ENCODE results near the gene POFUT2. TPM values are rescaled to one million over a fixed set of nuclear protein-coding genes. Genes with fewer than 3 reads are reported as not detected.

POFUT2 gene
- polyA plus RNA-seq, 5 donors, result 27.7 to 42.9 (median 38.5) TPM

DNA sequence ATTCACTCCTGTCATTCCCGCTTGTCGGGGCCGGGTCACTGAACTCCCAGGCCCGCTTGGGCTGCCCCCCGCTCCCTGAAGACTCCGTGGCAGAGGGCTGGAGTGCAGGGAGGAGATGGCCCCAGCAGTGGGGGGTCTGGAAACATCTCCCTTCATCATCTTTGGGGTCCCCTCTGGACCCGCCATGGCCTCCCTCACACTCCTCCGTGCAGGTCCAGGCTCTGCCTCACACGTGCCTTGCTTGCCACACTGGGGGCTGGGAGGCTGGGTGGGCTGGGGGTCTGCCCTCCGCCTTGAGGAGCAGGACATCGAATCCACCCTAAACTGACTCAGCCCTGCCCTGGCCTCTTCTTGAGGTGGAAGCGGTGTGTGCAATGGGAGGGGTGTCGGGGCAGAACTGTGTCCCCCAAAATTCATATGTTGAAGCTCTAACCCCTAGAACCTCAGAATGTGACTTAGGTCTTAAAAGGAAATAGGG lies 35.2 kb downstream of the POFUT2 start:
- no peak for DNase-seq

DNA sequence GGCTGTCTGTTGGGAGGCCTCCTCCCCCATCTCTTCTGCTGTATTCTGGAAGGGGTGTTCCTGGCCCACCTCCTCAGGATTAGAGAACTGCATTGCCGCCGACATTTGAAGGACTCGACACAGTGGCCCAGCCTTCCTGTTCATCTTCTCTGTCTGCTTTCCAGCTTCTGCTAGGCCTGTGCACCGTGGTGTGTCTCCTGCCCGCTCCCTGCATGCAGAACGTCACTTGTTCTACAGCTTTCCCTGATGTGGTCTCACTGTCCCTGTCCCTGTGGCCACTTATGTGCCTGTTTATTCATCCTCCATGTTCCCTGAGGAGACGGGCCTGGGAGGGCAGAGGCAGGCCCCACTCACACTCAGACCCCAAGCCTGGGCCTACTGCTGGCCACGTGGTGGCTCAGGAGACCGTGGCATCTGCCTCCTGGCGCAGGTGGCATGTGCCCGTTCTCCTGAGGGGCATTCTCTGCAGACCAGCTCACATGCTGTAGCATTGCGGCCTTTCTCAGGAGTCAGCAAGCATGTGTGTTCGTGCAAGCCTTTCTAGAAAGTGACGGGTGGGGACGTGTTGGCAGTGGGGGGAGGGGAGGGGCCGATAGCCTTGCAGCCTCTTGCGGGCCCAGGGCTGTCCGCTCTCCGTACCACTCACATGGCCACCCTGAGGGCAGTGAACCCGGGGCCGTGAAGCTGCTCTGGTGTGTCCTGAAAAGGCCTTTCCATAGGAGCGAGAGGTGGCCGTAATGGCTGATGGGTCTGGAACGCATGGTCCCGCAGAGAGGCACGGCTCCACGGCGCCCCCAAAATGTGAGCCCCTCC lies 35.9 kb downstream of the POFUT2 start:
- DNase-seq, result no peak

DNA sequence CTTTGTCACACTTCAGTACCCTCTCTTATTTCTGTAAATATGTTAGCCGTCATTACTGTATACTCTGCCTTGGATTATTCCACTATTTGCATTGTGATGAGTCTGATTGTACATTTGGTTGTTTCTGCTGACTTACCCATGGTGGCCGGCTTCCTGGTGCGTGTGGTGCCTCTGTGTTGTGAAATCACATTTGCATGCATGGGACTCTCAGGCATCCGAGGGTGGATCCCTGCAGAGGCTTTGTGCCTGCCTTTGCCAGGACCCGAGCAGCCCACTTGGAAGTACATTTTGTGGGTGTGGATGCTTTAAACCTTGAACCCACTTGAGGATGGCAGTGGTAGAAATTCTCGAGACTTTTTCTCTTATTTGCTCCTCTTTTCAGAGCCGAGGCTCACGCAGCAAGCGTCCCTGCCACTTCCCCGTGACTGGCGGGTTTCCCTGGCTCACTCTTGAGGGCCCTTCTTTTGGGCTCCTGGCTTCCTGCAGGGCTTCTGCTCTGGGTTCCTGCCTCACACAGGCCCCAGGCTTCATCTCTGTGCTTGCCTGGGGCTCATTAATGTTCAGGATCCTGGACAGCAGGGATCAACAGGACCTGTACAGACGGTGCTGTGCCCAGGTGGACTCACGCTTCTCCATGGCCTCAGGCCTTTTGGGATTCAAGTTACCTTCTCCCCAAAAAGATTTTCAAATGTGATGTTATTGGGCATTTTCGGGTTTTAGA lies 36.6 kb downstream of the POFUT2 start:
- DNase-seq, result no peak

DNA sequence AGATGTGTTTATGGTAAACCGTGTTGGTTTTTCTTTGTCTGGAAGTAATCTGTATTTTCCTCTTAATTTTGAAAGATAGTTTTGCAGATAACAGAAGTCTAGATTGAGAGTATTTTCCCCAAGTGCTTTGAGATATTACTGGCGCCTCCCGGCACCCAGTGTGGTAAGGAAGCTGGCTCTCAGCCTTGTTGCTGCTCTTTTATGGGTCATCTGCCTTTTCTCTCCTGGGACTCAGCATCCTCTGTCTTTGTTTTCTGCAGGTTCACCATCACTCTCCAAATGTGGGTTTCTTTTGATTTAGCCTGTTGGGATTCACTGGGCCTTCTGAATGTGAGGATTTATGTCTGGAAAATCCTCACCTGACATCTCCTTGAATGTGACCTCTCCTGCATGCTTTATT lies 37.4 kb downstream of the POFUT2 start:
- no peak for DNase-seq

DNA sequence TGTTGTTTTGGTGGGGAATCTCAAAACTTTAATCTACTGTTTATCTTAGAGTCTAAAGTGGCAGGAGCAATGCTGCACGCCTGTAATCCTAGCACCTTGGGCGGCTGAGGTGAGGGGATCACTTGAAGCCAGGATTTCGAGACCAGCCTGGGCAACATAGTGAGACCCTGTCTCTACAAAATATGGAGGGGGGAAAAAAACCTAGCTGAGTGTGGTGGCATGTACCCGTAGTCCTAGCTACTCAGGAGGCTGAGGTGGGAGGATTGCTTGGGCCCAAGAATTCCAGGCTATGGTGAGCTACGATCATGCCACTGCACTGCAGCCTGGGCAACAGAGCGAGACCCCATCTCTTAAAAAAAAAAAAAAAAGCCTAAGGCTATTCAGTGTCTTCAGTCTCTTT lies 38.1 kb downstream of the POFUT2 start:
- no peak for DNase-seq

DNA sequence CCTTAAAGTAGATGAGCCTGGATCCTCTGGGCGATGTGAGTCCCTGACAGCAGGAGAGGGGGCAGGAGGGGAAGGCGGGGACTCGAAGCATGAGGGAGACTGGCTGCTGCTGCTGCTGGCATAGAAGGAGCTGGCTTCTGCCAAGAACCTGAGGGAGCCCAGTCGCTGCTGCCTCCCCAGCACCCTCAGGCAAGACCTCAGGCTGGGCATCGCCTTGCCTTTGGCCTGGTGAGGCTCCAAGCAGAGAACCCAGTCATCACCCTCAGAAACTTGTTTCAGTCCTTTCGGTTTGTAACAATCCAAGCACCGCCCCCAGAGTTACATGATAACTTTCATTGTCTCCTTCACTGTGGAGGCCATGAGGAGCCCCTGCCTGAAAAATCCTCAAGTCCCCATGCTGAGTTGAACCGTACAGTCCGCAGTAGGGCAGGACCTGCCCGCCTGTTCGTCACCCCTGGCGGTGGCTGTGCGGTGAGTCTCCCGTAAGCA lies 38.8 kb downstream of the POFUT2 start:
- peak in 1 of 2 donors; percentile 19 for DNase-seq

DNA sequence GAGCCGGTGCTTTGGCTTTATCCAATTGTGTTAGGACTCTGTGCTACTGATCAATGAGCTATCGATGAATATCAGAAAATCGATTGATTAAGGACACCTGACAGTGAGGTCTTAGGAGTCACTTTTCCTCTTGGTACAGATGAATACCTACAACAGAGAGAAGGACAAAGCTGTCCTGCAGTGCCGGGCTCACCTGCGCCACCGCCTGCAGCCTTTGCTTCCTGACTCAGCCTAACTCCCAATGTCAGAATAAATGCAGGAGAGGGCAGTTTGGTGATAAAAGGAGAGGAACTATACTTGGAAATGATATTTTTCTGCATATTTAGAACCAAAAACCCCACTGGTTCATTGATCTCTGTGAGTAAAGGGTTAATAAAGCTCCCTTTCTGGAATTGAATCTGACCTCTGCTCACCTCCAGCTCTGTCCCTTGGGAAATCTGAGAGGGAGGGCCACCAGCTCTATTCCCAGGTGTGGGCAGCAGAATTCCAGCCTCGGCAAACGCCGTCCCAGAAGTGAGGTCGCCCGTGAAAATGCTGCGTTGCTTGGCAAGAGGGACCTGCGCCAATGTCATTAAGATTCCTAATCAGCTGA lies 39.3 kb downstream of the POFUT2 start:
- DNase-seq, result no peak

DNA sequence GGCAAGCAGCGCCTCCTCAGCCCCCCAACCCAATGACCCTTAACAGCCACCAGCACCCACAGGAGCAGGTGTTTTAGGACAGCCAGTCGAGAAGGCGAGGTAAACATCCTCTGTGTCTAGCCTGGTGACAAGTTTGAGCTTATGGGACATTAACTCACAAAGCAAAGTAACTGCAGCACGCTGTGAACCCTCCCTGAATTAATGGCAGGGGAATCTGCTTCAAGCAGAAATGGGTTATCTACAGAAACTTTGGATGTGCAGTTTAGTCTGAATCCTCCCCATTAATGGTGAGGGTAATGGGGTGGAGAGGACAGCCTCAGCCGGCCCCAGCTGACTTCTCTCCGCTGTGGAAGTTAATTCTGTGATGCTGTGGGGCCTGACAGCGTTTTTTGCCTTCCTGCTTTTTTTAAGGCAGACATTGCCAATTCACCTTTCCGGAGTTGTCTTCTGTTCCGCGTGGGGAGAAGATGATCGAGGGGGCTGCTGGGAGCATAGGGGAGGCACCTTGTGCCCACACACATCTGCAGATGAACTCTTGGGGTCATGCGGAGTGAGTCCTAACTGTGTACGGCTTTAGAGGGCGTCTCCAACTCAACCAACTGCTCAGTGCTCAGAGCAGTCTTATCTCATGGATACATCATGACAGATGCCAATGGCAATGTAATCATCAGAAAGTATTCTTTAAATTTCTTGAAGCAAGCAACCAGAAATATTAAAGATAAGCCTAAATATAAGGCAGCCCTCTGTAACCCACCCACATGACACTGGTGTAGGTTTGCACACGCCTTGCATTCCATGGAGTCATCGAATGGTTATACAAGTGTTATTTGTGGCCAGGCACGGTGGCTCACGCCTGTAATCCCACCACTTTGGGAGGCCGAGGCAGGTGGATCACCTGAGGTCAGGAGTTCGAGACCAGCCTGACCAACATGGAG lies 41.0 kb downstream of the POFUT2 start:
- DNase-seq, result no peak

DNA sequence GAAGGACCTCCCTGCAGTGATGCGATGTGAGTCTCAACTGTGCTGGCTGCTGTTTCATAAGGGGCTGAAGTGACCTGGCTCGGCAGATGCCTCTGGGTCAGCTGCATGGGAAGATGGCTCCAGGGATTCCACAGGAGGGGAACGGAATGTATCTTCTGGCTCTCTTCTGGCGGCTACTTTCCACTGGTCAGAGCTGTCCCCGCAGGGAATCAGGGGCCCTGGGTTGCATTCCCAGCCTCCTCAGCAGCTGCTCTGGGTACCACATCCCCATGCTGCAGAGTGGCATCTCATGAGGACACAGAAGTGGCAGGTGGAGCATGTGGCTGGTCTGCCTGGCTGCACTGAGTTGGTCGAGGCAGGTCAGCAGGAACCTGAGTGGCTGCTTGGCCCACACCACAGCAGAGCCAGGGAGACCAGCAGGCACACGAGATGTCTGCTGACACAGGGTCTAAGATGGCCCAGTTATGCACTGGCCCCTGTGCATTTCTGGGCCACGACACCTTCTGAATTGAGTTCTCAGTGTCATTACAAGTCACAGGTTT lies 42.8 kb downstream of the POFUT2 start:
- DNase-seq, result no peak

DNA sequence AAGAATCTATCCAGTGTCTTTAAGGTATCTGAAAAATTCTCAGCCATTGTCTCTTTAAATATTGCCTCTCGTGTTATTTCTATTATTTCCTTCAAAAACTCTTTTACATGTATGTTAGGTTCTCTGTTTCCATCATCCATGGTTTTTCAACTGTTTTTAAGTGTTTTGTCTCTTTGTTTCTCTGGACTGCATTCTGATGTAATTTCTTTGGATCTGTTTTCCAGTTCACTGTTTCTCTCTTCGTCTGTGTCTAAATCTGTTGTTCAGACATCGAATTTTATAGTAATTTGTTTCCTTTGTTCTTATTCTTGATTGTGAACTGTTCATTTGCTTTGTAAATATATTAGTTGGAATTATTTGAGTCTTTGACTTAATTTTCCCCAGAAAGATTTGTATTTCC lies 44.1 kb downstream of the POFUT2 start:
- DNase-seq, result no peak

DNA sequence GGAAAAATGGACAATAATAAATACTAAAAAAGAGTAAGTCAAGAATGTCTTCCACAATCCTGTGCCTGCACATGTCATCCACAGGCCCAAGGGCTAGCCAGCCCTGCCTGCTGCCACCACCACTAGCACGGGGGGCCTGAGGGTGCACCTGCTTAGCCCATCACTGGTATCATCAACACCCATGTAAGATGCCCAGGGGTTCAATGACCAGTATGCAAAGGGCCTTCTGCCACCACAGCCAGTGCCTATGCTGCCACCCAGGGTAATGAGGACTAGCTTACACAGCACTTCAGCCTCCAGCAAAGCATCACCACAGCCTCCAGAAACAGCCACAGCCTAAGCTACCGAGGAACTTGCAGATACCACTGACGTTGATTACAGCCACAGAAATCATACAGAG lies 46.3 kb downstream of the POFUT2 start:
- DNase-seq, result no peak

DNA sequence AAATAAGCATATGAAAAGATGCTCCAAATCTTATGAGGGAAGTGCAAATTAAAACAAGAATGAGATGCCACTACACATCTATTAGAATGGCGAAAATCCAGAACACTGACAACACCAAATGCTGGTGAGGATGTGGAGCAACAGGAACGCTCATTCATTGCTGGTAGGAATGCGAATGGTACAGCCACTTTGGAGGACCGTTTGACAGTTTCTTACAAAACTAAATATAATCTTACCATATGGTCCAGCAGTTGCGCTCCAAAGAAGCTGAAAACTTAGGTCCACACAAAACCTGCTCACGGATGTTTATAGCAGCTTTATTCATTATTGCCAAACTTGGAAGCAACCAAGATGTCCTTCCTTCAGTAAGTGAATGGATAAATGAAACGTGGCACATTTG lies 50.3 kb downstream of the POFUT2 start:
- no peak for DNase-seq

DNA sequence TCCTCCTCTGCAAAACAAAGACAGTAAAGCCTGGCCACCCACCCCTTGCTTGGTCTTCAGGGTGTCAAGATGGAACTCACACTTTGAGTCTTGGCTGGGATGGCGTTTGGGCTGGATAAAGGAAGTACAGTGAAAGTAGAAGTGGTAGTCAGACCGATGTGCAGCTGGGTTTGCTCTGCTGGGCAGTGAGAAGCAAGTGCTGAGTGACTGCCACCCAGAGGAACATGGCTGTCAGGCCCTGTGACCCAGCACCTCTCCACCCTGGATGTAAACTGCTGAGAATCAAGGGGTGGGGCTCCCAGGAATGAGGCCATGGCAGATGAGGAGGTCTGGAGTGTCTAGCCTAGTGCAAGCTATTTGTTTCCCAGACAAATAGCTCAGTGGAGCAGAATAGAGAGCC lies 51.2 kb downstream of the POFUT2 start:
- DNase-seq, result no peak

DNA sequence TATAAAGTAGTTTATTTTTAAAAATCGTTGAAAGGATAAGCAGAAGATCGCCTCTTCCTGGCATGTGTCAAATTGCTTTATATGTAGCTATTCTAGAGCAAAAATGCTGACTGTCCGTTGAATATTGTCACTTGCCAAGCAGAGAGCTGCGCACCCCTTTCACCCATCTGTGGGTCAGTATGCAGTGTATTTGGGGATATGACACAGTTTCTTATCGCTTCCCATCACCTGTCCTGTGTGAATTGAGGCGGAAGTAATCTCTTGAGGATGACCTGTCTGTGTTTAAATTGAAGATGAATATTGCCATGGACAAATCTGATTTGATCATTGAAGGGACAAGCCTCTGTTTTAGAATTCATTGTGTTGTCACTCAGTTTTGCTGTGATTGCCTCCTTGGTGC lies 52.2 kb downstream of the POFUT2 start:
- DNase-seq, result no peak

DNA sequence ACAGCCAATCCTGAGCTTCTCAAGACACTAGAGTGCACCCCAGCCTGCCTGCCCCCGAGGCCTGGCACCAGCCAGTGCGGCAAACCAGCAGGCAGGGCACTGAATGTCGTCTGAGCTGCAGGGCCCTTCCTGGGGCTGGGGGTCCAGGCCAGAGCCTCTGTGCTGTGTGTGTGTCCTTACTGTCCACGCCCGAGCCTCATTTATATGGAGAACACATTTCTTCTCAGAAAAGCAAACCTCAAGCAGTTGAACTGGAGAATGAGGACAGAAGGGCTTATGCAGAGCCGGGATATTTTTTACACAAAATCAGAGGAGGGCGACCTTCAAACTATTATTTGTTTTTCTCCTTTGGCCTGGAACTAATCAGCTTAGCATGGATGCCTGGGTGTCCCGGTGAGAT lies 52.7 kb downstream of the POFUT2 start:
- no peak for DNase-seq

DNA sequence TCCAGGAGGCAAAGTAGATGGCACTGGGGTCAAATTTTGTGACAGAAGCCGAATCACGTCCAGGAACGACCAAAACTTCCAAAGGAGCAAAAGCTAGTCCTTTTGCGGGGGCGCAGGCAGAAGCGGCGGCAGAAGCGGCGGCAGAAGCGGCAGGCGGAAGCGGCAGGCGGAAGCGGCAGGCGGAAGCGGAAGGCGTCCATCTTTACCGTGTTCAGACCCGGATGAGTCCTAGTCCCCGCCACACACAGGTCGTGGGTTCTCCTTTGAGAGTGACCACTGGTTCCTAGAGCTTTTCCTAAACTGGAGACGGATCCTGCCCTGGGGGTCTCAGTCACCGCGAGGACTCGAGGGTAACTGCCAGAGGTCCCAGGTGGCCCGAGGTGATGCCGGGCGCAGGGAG lies 53.6 kb downstream of the POFUT2 start:
- no peak for DNase-seq

DNA sequence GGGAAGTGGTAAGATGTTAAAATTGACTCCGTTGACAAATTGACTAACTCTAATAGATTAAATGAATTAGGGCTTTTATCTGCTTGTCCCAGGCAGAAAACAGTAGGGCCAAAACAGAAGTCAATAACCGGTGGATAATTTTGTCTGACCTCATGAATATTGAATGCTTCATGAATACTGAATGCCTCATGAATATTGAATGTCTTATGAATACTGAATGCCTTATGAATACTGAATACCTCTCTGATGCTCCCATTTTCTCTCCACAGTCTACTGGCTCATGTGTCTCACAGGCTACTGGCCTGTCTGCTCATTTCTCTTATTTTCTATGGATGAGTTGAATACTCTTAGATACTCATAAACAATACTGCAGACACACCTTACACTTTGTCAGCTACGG lies 56.0 kb downstream of the POFUT2 start:
- DNase-seq, result no peak

DNA sequence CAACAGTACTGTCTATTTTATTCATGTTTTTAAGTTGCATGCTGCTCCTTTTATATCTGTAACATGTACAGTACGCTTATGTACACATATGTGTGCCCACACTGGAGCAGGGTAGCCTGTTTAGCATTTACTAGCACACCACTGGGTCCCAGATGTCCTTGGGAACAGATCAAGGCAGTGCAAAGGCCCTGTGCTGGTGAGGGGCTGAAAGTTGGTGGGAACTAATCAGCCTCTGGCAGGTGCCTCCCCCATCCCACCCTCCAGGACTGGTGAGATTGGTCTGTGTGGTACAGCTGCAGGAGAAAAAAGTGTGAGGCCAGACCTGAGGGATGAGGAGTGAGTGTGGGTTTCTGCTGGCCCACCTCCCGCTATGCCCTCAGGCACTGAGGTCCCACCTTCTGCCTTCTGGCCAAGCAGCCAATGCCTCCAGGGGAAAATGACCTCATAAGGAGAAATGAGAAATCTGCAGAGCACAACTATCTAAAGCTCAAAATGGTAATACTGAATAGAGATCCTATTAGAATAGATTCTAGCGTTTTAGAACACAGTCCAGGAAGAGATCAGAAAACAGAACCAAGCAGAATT lies 58.9 kb downstream of the POFUT2 start:
- no peak for DNase-seq

DNA sequence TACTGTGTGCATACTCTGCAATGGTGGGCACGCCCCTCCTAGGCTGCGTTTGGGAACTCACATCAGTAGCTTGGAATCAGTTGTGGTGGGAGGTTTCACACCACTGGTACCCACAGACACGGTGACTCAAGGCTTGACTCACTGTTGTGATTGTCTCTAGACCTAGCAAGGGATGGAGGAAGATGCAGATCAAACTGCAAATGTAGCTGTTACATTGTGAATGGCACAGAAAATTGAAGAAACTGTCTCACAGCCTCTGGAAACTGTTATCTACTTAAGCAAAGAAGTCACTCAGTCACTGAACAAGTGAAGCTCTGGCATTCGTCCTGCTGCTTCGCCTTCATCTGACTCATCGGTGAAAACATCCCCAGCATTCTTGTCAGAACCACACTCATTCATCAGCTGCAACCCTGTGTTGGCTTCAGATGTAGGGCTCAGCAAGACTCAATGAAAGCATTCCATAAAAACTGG lies 59.5 kb downstream of the POFUT2 start:
- DNase-seq, result no peak

DNA sequence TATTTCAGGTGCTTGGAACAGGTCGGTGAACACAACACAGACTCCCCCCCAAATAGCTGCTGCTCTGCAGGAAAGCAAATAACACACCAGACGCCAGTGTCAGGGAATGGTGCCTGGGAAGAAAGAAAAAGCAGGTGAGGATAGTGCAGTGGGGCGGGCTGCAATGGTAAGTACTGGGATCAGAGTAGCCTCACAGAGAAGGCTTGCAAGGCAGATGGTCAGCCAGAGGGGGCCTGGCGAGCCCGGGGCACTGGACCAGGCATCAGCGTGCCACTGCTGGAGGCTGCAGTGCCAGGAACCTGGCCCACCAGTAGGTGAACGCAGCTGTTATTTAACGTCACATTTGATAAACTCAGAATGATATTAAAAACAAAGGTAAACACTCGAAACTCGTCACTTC lies 60.0 kb downstream of the POFUT2 start:
- DNase-seq, result no peak
